ENCODE data around the gene DDI2.
A peak's percentile ranks its signal among the peaks of the same experiment; 100 is the strongest.
"Not testable (repeated sequence)": the region's sequence is repeated elsewhere in the genome, so short reads cannot be mapped to it uniquely, and the experiment has no call there.

The DDI2 gene

DNA sequence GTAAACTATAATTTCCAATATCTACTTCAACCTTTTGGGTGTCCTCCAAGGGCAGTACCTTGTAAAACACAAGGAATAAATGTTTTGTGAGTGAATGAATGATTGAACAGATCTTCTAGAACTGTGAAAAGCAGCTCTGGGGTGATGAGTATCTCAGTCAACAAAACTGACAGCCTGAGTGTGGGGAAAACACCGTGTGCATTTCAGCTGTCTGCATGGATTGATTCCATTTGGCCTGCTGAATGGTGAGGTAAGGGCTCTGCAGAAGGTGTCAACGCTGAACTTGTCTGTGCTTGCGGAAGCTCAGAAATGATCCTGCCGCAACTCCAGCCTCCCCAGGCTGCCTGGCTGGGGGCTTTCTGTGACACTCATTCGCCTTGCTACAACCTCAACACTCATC, 25.0 kb upstream of the DDI2 start:
- no peak for DNase-seq (ENCODE audit: insufficient read length, low spot score)
- FAIRE-seq = no peak
- TF ChIP-seq, protein P1, sequence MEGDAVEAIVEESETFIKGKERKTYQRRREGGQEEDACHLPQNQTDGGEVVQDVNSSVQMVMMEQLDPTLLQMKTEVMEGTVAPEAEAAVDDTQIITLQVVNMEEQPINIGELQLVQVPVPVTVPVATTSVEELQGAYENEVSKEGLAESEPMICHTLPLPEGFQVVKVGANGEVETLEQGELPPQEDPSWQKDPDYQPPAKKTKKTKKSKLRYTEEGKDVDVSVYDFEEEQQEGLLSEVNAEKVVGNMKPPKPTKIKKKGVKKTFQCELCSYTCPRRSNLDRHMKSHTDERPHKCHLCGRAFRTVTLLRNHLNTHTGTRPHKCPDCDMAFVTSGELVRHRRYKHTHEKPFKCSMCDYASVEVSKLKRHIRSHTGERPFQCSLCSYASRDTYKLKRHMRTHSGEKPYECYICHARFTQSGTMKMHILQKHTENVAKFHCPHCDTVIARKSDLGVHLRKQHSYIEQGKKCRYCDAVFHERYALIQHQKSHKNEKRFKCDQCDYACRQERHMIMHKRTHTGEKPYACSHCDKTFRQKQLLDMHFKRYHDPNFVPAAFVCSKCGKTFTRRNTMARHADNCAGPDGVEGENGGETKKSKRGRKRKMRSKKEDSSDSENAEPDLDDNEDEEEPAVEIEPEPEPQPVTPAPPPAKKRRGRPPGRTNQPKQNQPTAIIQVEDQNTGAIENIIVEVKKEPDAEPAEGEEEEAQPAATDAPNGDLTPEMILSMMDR (IDR thresholded peaks at IDR 0.05; ENCODE audit: insufficient read depth, missing control alignments) = no peak

- TF ChIP-seq, protein P1 (IDR thresholded peaks at IDR 0.05; ENCODE audit: insufficient read depth, missing control alignments) = no peak
- FAIRE-seq (no peak), DNase-seq (ENCODE audit: insufficient read length, low spot score) (no peak)
These were observed 21.2 kb upstream of the DDI2 start for GRCh38 chr1:15595809-15596617.

GRCh38 chr1:15598436-15598835, 18.8 kb upstream of the DDI2 start:
- FAIRE-seq (no peak), DNase-seq (ENCODE audit: insufficient read length, low spot score) (no peak)

DNA sequence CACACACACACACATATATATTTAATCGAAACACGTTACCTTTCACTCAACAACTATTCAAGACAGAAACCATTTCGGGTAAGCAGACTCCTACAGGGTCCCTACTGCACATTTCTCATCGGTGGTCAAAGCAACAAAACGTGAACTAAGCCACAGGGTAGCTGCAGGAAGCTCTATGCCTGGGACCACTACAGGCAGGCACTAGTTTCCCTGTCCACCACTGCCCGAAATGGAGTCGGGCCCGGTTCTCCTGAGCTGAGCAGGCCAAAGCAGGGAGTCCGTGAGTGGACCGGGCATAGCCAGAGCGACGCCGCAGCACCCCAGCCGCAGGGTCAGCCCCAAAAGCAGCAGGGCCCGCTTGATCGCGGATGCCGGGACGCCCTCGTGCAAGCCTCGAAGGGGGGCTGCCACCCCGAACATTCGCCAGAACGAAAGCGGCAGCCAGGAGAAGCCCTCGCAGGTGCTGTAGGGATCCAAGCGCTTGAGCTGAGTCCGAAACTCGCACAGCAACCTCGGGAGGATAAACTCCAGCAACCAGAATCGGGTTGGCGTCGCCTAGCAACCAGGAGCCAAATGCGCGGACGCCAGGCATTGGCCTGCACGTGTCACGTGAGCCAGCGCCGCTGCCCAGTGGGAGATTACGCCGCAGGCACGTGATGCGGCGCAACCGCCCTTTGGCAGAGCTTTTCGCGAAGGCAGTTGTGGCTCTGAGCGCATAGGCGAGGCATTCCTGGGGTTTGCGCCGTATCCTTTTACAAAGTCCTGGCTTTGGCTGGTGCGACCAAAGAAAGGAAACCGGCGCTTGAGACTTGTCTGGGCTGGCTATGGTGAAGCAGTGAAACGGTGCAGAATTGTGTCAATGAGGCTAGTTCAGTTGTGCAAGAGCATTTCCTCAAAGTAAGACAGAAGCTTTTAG, 13.9 kb upstream of the DDI2 start:
- no peak for FAIRE-seq
- TF ChIP-seq, protein P1 (IDR thresholded peaks at IDR 0.05; ENCODE audit: insufficient read depth, missing control alignments) = no peak
- peak; percentile 82 for DNase-seq (ENCODE audit: insufficient read length, low spot score)

More at GRCh38 chr1:15598436-15598835, 18.8 kb upstream of the DDI2 start:
- TF ChIP-seq, protein P1 (IDR thresholded peaks at IDR 0.05; ENCODE audit: insufficient read depth, missing control alignments) = no peak

DNA sequence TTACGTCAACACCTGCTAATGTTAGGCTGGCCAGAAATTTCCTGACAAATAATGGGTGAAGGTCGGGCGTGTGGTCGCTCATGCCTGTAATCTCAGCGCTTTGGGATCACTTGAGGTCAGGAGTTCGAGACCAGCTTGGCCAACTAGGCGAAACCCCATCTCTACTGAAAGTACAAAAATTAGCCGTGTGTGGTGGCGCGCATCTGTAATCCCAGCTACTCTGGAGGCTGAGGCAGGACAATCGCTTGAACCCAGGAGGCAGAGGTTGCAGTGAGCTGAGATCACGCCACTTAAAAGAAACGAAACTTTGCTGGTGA, 13.3 kb upstream of the DDI2 start:
- DNase-seq (ENCODE audit: insufficient read length, low spot score); FAIRE-seq: not testable (repeated sequence)

DNA sequence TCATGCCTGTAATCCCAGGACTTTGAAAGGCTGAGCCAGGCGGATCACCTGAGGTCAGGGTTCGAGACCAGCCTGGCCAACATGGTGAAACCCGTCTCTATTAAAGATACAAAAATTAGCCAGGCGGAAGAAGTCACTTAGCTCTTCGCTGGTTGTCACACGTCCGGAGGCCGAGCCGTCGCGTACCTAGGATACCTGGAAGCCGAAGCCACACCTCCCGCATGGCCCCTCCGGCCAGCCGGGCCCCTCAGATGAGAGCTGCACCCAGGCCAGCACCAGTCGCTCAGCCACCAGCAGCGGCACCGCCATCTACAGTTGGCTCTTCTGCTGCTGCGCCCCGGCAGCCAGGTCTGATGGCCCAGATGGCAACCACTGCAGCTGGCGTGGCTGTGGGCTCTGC, 12.9 kb upstream of the DDI2 start:
- FAIRE-seq; DNase-seq (ENCODE audit: insufficient read length, low spot score): not testable (repeated sequence)

DNA sequence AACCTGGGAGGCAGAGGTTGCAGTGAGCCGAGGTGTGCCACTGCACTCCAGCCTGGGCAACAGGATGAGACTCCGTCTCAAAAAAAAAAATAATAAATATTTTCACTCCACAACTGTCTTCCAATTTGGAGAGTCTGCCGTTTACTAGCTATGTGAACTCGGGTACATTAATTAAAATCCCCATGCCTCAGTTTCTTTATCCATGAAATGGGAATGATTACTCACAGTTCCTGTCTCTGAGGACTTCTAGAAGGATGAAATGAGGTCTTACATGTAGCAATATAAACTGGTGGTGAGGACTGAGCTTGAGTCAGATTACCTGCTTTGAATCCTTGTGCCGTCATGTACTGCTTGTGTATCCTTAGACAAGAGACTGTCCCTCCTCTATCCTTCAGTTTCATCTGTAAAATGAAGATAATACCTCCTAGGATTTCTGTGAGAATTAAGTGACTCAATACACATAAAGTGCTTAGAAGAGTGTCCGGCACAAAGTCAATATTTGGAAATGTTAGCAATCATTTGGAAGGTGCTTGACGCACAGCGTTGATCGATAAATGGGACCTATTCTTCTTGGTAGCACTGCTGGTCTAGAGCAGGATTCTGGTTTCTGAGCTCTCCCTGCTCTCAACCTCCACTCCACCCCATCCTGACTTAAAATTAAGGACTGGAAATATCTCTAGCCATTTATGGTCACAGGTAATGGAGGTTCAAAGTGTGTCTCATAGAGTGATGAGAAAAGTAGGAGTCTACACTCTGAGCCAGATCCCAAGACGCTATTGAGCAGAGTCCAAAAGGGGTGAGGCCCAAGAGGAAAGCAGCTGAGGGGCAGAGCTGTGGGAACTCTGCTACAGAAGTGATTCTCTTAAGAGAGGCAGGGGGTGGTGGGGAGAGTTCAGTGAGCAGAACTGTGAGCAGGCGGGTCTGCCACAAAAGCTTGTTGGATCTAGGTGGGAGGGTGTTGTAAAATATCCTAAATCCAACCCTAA, 11.6 kb upstream of the DDI2 start:
- no peak for DNase-seq (ENCODE audit: insufficient read length, low spot score)
- no peak for FAIRE-seq

More for the DNA sequence above, 11.6 kb upstream of the DDI2 start:
- TF ChIP-seq, protein P1 (IDR thresholded peaks at IDR 0.05; ENCODE audit: insufficient read depth, missing control alignments) = no peak

Measured in D721Med (cell line).